Suppressor macrophage treated with lipopolysaccharide for 4 hours (primary cell): ENCODE results near the gene CPXM1.
"Not testable (repeated sequence)": the region's sequence is repeated elsewhere in the genome, so short reads cannot be mapped to it uniquely, and the experiment has no call there.

ENCODE experiments used
- DNase-seq: peaks from one replicate; pipeline ENCODE4 v3.0.0-alpha.2; 2020

CPXM1 gene

DNA sequence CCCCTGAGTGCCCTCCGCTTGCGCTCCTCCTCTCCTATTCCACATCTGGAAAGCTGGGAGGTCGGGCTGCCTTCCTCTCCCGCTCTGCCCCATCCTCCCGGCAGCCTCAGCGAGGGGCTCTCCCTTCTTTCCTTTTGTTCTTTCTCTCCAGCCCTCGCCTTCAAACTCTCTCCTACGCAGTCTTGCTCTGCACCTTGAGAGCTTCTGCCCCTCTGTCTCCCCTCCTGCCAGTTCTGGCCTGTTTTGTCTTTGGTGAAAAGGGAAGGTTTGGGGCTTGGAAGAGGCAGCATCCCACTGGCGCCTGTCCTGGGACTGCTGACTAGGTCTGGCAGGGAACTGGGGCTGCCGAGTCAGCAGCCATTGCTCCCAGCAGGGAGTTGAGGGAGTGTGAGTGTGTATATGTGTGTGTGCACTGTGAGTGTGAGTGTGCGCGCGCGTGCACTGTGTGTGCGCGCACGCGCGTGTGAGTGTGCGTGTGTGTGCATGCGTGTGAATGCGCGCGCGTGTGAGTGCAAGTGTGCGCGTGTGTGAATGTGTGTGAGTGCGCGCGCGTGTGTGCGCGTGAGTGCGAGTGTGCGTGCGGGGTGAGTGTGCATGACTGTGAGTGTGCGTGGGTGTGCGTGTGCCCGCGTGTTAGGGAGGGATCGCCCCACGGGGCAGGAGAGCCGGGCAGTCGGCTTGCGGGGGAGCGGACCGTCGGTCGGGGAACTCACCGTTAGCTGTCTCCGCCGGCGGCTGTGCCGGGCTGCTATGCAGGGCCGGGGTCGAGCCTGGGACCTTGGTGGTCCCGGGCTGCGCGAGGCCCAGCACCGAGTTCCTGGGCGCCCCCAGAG, 523 bp downstream of the CPXM1 start:
- peak; percentile 24 for DNase-seq

DNA sequence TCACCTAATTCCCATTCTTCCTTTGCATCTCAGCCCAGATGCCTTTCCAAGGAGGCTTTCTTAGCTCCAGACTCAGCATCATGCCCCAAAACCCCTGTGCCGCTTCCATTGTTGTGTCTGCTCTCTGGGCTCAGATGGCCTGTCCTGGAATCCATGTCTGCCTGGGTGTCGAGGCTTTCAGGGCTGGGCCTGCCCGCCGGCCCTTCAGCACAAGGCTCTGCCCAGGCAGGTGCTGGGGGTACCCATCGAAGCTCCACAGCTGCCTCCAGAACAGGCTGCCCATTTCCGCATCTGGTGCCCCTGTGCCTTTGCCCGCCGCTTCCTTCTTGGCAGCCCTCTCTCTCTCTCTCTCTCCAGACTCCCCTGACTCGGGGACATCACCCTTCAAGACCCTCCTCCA, 1.2 kb downstream of the CPXM1 start:
- DNase-seq: no peak

DNA sequence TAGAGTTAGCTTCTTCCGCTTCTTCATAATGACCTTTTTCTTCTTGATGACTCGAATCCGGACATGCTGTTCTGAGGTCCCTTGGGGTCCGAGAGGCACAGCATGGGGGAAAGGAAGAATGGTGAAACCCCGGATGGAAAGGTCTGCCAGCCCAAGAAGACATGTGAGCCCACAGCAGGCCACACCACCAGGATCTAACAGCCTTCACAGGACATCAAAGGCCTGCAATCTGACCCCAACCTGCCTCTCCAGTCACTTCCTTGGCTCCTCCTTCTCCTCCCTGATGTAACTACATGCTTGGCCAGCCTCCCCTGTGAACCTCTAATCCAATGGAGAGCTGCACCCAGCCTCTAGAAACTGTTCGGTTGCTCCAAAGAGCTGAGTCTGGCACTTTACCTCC, 1.6 kb downstream of the CPXM1 start:
- DNase-seq: no peak

DNA sequence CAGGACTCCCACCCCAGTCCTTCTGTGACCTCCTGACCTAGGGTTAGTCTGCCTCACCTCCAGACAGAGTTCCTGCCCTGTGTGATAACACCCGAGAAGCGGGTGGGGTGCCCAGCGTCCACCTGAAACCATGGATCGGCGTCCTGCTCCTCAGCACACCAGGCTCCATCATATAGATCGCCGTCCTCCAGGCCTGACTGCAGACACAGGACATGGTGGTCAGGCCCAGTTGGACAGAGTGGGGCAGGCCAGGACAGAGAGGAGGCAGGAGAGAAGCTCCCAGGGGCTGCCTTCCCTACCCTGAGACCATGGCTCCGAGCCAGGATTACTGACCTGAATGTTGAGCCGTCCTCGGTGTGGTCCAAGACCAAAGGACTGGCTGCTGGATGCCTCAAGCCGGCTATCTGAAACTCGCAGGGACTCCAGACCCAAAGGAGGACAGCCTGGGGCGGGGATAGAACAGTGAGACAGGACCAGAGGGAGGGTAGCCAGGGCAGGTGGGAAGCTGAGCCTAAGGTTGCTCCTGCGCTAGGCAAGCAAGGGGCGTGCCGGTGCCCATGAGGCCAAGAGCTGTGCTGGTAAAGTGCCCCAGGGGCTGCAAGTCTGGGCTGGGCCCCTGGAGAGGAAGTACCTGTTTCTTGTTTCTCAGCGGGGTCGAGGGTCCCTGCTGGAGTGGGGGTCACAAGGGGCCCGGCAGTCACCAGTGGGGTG, 2.2 kb downstream of the CPXM1 start:
- DNase-seq: no peak

DNA sequence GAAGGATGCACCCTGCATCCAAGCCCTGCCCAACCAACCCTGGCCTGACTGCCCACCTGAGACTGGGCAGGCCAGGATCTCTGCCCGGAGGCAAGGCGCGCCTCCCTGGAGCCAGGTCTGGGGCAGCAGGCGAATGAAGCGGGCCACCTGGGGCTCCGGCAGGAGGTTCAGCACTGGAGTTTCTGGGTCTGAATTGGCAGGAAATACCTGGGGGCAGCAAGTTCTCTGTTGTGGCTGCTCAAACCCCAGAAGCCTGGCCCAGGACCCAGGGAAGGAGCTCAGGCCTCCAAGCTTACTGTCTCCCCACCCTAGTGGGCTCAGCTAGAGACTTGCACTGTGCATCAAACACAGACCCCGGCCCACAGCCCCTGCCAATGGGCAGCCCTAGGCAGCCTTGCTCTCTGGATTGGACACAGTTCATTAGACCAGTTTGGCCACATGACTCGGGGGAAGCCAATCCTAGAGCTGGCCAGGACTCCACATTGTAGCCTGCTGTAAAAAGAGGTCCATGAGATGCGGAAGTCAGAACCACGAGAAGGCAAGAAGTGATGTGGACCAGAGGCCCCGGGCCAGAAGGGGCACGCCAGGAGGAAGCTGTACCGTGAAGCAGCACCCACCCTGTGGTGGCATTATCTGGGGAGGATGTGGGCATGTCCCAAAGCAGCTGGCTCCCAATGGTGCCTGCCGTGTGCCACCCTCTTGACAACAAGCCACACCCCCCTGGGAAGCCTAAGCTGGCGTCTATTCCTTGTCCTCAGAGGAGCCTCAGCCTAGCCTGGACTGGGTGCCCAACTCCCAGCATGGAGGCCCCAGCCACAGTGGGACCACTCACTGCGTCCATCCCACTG, 3.1 kb downstream of the CPXM1 start:
- no peak for DNase-seq

DNA sequence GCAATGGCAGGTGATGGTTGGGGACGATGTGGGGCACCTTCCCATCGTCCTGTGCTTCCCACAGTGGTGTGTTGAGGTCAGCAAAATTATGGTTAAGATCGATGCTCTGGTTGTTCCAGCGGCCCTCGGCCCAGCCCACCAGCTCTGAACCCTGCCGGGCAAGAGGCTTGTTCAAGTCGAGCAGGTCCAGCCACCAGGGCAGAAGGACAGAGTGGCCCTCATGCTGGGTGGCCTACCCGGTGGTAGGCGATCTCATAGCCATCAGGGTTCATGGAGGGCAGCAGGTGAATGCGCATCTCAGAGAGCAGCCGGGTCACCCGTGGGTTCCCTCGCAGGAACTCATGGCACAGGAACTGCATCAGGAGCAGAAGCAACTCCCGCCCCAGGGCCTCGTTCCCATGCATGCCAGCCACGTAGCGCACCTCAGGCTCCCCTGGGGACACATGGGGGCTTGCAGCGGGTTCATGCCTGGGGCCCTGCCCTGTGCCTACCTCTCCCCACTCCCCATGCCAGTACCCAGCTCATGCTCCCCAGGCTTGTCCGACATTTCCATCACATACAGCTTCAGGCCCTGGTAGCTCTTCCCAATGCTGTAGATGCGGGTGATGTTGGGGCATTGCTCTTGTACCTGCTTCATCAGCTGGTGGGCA, 4.3 kb downstream of the CPXM1 start:
- no peak for DNase-seq

DNA sequence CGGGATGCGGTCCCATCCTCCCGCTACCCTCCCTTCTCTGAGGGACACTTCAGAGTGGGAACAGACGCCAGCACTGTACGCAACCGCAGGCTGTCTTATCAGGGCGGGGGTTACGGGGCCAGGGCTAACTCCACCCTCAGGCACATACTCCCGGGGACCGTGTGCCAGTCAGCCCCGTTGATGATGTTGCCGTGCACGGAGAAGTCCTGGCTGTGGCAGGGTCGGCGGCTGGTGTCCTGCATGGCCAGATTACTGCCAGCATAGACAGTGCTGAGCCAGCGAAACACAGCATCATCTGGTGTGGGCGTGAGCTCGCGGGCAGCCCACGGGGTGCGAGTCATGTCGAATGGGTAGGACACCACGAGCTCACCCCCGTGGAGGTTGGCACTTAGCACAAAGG, 5.0 kb downstream of the CPXM1 start:
- no peak for DNase-seq

DNA sequence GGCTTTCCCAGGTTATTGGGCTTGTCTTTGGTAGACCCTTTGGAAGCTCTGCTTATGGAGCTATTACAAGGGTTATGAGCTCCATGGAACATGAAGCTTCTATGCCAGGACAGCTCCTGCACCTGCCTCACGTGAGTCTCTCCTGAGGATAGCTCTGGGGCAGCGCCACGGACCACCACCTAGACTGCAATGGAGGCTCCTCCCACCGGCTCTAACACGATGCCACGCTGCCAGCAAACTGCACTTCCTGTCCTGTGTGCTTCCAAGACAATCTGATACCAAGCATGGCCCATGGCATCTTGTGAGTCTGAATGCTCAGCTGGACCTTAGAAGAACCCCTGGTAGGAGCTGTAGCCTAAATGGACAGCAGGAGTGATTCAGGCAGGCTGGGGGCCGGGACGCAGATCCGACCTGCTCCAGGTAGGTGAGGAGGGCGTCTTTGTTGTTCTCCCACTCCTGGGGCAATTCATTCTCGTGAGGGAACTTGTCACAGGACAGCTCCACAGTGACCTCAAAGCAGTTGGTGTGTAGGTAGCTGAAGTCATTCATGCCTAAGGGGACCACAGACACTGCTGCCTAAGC, 5.5 kb downstream of the CPXM1 start:
- DNase-seq: no peak

DNA sequence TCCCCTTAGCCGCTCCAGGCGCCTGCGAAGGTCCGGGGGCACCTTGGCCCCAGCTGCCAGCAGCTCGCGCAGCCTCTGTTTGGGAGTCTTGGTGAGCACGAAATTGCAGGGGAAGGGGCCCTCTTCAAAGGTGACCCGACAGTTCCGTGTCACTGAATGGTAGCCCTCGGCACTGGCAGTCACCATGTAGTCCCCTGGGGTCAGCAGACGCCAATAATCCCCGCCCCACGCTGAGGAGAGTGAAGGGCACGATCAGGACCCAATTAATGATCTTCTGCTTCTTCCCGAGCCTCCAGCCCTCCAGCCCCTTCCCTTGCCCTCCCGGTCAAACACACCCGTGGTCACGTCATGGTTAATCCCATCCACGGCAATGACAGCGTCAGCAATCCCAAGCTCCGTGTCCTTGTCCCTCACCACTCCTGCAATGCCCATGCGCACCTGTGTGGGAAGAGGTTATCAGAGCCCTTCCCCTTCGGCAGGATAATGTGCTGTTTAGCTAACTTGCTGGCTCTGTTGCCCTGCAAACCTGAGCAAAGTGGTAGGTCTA, 6.2 kb downstream of the CPXM1 start:
- DNase-seq: no peak

DNA sequence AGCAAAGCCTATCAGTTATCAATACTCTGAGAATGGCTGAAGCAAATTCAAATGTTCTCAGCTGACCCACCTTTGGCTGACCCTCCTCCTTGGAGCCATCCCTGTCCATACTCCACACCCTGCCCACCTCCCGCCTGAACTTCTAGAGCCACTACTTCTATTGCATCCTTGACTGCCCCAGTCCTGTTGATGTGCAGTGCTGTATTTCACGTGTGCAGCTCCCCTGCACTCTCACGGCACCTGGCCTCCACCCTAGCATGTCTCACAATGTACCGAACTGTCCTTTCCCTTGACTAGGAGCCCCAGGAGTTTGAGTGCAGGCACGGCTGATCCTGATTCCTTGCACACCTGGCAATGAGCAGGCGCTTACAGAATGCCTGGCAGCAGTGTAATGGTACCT, 7.0 kb downstream of the CPXM1 start:
- no peak for DNase-seq

DNA sequence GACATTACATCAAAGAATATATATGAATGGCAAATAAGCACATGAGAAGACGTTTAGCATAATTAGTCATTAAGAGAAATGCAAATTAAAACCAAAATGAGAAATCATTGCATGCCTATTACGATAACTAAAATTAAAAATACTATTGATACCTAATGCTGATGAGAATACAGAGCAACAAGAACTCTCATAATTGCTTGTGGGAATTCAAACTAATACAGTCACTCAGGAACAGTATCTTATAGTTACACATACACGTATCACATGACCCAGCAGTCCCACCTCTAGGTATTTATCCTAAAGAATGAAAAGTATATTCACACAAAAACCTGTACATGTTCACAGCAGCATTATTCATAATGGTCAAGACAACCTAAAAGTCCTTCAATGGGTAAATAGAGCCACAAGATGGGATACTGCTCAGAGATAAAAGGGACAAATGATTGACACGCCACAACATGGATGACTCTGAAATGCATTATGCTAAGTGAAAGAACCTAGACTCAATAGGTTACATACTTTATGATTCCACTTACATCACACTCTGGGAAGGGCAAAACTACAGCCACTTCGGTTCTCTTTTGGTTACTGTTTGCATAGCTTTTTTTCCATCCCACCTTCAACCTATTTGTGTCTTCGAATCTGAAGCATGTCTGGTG, 16.4 kb downstream of the CPXM1 start:
- DNase-seq: no peak

DNA sequence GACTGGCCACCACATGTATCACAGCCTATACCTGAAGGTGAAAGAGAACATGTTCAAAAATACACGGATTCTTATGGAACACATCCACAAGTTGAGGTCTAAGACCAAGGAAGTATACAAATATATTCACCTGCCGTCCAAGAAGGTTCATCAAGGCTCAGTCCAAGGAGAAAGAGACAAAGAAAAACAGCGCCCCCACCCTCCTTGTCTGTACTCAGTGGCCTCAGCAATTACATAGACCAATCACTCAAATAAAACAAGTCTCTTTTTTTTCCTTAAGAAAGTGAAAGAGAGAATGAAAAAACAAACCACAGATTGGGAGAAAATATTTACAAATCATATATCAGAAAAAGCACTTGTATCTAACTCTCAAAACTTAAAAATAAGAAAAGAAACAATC, 19.5 kb downstream of the CPXM1 start:
- no peak for DNase-seq

DNA sequence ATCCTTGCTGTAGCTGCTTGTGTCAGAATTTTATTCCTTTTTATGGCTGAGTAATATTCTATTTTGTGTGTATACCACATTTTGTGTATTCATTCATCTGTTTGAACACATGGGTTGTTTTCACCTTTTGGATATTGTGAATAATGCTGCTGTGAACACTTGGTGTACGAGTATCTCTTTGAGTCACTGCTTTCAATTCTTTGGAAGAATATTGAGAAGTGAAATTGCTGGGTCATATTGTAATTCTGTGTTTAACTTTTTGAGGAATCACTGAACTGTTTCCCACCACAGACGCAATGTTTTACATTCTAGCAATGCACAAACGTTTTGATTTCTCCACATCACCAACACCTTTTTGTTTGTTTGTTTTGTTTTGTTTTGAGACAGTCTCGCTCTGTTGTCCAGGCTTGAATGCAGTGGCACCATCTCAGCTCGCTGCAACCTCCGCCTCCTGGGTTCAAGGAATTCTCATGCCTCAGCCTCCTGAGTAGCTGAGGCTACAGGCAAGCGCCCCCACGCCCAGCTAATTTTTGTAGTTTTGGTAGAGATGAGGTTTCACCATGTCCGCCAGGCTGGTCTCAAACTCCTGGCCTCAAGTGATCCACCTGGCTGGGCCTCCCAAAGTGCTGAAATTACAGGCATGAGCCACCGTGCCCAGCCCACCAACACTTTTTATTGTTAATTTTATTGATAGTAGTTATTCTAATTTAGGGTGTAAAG, 21.7 kb downstream of the CPXM1 start:
- peak; percentile 61 for DNase-seq

DNA sequence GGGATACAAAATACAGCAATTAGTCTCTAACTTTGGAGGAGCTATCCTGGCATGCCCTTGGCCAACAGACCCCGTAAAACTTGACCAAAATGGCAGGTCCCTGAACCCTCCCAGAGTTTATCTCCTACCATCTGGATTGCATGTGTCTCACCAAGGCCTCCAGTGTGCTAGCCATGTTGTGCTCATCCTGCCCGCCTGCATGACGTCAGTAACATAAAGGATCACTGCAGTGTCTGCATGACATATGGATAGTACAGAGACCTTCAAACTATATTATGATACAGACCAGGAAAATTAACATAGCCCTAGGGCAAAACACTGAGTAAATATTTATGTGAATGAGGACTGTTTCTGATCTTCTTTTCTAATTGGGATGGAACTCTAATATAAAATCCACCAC, 25.3 kb downstream of the CPXM1 start:
- DNase-seq: no peak

DNA sequence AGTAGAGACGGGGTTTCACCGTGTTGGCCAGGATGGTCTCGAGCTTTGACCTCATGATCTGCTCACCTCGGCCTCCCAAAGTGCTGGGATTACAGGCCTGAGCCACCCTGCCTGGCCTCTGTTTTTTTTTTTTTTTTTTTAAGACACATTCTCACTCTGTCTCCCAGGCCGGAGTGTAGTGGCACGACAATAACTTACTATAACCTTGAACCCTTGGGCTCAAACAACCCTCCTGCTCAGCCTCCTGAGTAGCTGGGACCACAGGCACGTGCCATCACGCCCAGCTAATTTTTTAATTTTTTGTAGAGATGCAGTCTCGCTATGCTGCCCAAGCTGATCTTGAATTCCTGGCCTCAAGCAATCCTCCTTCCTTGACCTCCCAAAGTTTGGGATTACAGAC, 26.6 kb downstream of the CPXM1 start:
- no peak for DNase-seq

DNA sequence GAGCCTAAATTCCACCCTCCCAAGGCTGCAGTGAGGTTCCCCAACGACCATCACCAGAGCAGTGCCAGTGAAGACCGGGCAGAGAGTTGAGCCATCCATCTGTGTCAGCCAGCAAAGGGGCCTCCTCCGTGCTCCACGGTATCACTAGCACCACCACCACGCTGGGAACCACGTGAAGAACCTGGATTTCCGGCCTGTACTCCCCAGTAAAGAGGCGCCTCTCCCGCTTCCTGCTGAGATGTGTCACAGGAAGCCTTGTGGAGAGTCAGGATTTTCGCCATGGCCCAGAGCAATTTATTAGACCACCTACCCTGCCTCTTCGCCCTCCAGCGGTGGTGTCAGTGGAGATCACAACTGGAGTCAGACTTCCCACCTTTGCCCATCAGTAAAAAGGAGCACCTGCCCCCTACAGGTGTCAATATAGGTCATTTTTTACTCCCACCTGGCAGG, 28.8 kb downstream of the CPXM1 start:
- no peak for DNase-seq

DNA sequence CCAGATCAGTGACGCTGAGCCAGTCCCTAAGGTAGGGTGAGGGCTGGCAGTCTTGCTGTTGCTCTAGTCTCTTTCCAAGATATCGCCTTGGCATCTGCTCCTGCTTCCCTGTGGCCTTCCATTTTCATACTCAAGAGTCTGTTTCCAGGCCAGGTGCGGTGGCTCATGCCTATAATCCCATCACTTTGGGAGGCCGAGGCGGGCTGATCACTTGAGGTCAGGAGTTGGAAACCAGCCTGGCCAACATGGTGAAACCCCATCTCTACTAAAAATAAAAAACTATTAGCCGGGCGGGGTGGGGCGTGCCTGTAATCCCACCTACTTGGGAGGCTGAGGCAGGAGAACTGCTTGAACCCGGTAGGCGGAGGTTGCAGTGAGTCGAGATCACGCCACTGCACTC, 30.3 kb downstream of the CPXM1 start:
- DNase-seq: not testable (repeated sequence)

DNA sequence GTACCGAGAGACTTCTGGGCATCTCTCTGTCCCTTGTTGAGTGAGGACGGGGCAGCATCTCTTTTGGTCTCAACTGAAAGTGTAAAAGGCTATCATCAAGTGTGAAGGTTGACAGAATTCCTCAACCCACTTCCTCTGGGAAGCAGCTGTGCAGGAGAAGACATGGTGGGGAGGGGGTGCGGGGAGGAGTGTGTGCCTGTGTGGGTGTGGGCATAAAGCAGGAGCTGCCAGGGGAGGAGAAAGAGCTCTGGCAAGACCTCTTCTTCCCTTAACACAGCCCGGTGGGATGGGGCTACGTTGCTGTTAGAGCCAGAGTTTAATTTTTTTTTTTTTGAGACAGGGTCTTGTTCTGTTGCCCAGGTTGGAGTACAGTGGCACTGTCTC, 31.8 kb downstream of the CPXM1 start:
- DNase-seq: no peak

DNA sequence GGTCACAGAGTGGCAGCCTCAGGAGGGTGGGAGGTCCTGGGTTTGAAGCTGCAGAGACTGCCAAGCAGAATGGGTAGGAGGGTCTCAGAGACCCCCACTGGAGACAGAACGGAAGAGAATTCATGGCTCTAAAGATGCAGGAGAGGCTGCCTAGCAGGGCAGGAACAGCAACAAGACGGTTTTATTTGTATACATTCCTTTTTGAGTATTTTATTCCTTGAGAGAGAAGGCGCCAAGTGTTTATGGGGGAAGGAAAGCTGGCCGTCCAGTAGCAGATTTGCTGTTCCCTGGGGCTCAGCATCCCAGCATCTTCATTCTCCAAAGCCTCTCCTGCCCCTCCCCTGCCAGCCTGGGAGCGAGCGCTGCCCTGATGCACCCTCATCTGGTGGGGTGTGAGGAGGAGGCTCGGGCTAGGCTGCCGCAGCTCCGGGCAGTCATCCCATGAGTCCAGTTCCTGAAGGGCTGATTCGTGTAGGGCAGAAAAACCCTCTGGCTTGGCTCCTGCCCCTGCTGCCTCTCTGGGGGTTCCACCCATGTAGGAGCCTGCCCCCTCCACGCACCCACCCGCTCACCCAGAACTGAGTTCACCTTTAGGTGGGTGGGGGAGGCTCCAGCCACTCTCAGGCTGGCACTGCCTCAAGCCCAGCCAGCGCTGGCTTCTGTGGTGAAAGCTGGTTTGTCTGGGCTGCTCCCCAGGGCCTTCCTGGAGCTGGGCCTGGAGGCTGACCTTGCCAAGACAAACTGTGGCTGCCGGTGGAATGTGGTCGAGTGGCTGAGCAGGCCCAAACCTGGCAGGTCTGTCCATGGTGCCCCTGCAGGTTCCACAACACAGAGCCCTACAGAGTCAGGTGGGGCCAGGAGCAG, 32.4 kb downstream of the CPXM1 start:
- DNase-seq: no peak

DNA sequence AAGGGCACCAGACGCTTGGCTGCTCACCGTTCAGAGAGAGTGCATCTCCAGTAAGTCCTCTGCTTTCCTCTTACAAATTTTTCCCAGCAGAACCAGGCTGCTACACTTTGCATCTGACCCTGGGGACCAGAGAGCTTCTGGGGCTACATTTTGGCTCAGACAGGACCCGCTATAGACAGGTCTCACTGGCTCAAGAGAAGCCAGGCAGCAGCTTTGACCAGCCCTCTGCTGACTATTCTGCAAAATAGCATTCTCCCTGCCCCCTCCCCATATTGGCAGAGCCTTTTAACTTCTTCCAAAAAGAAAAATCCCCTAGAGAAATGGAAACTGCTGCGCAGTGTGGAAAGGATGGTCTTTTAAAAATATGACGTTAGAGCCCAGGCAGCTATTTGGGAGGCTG, 37.2 kb downstream of the CPXM1 start:
- DNase-seq: no peak
